Measurements from ENCODE around the gene JUNB.
"Not testable (repeated sequence)": the region's sequence is repeated elsewhere in the genome, so short reads cannot be mapped to it uniquely, and the experiment has no call there.

JUNB gene

DNA sequence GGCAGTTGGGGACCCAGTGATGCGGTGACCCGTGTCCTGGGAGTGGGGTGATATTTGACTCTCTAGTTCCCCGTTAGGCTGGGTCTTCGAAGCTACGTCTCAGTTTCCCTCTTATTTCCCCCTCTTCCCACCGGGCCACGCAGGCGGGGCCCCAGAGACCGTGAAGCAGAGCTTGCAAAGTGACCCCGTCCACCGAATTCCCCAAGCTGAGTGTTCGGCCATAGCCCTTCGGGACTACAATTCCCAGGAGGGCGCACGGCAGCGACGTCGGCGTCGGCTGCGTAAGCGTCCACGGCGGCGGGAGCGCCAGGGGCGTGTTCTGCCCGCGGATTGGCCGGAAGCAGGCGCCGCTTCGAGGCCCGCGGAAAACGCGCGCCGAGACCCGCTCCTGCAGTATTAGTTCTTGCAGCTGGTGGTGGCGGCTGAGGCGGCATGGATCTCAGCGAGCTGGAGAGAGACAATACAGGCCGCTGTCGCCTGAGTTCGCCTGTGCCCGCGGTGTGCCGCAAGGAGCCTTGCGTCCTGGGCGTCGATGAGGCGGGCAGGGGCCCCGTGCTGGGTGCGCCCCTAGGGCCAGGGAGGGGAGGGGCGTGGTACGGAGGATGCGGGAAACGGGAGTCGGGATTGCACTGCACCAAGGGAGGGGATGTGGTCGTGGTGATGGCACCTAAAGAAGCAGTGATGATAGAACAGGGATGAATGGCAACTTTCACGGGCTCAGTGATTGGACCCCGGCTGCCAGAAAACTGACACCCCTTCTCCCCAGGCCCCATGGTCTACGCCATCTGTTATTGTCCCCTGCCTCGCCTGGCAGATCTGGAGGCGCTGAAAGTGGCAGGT is 15.2 kb downstream of the JUNB start, which contains the start of gene RNASEH2A:
Gene RNASEH2A (plus strand): TSS at position 343 of the 840 bp plus-strand sequence. CDS start 90 bp downstream, at position 433.
- ATAC-seq, result peak; percentile 92 to 93

DNA sequence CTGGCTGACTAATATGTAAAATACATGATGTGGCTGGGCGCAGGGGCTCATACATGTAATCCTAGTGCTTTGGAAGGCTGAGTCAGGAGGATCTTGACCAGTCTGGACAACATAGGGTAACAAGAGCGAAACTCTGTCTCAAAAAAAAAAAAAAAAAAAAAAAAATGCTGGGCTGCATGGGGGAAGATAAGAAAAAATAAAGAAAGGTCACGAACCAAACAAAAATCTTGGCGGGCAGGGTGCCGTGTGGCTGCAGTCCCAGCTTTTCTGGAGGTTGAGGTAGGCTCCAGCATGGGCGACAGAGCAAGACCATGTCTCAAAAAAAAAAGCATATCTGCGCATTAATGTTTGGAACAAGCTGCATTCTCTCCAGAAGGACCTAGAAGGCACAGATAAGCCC is 23.8 kb downstream of the JUNB start:
- ATAC-seq, result no peak

DNA sequence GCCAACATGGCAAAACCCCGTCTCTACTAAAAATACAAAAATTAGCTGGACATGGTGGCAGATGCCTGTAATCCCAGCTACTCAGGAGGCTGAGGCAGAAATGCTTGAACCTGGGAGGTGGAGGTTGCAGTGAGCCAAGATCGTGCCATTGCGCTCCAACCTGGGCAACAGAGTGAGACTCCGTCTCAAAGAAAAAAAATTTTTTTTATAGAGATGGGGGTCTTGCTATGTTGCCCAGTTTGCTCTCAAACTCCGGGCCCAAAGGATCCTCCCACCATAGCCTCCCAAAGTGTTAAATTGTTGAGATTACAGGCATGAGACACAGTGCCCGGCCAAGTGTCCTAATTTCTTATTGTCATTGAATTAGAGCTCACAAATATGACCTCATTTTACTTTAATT is 25.9 kb downstream of the JUNB start:
- ATAC-seq, result not testable (repeated sequence)

DNA sequence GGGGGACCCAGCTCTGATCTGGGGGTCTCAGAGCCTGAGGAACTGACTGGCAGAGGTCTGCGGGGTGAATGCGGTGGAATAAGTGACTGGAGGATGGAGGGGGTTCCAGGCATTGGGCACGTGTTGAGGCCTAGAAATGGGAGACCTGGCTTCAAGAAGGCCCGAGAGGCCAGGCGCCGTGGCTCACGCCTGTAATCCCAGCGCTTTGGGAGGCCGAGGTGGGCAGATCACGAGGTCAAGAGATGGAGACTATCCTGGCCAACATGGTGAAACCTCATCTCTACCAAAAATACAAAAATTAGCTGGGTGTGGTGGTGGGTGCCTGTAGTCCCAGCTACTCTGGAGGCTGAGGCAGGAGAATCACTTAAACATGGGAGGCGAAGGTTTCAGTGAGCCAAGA is 26.5 kb downstream of the JUNB start:
- ATAC-seq, result not testable (repeated sequence)

DNA sequence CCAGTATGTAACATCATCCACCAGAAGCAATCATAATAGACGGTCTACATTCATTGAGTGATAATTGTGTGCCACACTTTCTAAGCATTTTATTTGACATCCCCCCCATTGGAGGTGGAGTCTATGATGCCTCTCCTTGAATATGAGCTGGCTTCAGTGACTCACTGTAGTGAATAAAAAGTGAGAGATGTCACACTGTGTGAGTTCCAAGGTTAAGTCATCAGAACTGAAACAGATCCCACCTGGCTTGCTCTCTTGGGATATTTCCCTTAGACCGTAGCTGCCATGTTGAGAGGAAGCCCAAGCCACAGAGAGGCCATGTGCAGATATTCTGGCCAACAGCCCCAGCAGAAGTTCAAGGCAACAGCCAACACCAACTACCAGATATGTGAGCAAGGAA is 30.5 kb downstream of the JUNB start:
- ATAC-seq, result peak in 1 of 2 donors; percentile 48

DNA sequence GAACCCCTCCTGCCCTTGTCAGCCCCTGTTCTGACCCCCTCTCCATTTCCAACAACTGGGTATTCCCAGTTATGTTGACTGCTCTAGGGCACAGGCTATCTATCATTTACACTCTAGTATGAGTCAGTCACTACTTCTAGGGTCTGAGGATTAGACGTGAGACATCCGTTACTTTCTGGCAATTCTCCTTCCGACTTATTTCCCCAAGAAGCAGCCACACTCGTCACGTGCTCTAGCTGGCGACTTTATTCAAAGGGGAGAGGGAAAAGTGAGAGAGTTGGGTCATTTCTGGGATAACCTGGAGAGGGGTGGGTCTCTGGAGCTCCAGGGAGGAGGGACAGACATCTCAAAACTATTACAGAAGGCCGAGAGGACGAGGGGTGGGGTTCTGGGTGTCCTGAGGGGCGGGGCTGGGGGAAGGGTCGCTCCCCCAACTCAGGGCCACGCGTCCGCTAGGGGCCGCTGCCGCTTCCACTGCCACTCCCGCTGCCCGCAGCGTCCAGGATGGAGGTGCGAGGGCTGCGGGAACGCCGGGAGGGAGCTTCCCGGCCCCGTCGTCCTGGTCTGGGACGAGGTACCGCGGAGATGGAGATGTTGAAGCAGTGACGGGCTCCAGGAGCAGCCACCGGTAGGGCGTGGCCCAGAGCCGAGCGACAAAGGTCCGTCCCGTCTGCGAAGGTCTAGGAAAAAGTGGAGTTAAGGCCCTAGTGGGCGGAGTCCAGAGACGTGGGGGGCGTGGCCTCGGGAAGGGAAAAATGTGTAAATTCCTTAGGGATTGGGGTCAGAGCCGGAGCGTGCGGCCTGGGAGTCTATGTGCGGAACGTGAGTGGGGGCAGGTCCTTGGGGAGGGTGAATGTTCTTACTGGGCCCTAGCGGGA is 34.2 kb downstream of the JUNB start:
- ATAC-seq, result no peak

DNA sequence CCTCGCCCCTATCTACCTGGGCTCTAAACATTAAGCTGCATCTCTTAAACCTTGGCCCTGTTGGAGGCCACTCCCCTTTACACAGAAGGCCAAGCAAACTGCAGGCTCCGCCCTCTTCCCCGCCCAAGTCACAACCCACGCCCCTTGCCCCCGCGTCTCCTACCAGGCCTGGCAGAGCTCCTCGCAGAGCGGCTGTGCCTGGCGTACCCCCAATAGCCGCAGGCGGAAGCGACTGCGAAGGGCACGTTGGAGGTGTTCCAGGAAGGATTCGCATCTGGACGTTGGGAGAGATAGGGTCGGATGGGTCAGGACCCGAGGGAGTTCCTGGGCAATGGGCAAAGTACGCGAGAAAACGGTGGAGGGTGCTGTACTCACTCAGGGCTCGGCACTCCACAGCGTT is 37.2 kb downstream of the JUNB start:
- ATAC-seq, result peak in 1 of 2 donors; percentile 48

DNA sequence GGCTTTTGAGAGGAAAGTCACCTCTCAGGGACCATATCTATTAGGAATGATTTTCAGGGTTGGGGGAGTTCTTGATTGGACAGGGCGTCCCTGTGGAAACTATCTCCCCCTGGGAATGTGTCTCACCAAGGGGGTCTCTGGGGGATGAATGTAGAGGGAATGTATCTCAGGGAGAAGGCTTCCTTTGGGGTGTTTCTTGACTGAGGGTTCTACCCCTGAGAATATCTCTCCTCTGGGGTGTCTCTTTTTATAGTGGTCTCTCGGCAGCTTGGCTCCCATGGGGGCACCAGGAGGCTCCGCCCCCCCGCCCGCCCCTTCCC is 42.1 kb downstream of the JUNB start:
- ATAC-seq, result no peak

DNA sequence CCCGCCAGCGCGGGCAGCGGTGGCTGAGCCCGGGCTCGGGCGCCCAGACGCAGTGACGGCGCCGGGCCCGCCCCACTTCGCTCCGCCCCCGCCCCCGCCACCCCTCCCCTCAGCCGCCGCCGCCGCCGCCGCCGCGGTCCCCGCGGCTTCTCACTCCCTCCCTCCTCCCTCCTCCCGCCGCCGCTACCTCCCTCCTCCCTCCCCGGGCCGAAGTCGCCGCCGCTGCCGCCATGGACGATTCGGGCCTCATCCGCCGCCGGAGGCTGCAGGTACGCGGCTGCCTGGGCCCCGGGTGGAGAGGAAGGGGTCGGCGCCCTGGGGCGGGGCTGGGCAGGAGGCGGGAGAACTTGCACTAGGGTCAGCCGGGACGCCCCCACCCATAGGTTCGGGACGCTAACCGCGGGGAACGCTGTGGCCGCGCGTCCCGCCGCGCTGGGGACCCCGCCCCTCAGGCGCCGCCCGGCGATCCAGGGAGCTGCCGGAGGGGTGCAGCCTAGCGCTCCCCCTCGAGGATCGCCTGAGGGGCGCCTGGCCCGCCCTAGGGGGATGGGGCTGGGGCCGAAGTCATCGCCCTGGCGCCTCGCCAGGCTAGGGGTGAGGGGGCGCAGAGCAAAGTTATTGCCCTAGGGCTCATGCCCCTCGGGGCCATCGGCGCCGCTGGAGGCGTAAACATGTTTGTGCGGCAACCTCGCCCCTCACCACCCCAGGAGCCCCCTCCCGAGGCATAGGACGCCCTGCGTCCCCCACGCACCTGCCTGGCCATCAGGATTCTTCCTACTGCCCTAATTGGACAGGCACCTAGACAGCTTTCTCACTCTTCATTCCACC is 42.7 kb downstream of the JUNB start:
- peak in 1 of 2 donors; percentile 28 for ATAC-seq

DNA sequence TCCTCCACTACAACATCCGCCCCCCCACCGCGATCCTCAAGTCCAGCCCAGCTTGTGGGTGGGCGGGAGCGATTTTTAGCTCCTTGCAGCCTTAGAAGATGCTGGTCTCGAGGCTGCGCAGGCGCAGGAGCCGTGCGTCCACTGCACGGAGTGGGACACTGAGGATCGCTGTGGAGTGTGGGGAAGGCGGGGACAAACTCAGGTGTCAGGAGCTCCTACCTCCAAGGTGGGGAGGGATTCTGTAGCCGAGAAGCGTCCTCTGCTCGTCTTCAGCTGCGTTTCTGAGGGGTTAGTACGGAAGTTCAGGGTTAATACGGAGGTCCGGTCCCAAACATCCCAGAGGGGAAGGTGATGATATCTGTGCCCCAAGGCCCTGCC is 43.3 kb downstream of the JUNB start, which contains the start of gene RTBDN:
Gene RTBDN (minus strand): TSS at position 14 of the 378 bp plus-strand sequence. CDS start 4,600 bp downstream, outside the sequence.
- no peak for ATAC-seq

DNA sequence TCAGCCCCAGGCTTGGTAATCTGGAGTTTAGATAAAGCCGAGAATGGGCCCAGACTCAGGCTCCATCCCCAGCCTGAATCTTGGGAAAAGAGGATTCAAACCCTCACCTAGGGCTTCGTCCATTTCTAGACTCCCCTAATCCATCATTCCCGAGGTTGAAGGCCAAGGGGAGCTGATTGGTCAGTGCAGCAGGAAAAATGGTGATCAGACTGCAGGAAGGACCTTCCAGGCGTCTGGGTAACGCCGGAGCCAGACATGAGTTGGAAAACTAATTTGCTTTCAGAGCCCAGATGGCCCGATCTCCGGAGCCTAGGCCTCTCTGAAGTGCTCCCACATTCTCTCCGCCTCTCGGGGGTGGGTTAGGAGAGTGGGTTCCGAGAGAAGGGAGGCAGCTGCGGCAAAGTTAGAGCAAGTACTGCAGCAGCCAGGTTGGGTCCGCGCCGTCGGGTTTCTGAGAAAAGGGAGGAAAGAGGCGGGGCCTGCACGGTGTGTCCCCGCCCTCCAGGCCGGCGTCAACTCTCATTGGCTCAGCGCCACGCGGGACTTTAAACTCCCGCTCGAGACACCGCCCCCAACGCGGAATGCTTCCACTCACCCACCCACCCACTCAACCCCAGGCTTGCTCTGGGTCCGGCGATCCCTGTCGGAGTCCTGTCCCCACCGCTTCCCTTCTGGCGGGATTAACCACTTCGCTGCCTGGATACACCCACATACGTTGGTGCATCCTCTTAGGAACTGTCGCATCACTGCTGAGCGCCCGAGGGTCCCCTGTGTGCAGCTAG is 43.9 kb downstream of the JUNB start:
- no peak for ATAC-seq

DNA sequence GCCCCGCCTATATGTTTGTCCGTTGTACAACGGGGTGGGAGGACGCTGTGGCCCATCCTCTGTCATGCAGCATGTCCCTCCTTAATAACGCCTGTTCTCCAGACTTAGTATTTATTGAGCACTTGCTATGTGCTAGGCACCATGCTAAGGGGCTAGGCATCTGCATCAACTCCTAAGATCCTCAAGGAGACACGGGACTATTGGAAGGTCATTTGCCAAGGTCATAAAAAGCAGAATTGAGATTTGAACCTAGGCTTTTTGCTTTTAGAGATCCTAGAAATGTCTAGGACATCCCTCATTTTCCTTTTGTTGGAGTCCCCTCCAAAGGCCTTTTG is 45.2 kb downstream of the JUNB start:
- no peak for ATAC-seq

DNA sequence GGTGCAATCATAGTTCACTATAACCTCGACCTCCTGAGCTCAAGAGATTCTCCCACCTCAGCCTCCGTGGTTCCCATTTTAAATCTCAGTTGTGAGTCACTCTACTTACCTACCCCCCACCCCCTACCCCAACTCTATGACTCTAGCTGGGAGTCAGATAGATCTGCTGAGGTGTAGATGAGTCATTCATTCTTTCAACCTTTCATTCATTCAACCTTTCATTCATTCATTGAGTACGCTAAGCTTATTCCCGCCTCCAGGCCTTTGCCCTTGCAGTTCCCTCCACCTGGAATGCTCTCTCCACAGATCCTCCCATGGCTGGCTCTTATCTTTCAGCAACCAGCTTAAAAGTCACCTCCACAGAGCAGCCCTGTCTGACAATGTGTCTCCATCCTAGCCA is 45.9 kb downstream of the JUNB start:
- ATAC-seq, result peak in 1 of 2 donors; percentile 34

DNA sequence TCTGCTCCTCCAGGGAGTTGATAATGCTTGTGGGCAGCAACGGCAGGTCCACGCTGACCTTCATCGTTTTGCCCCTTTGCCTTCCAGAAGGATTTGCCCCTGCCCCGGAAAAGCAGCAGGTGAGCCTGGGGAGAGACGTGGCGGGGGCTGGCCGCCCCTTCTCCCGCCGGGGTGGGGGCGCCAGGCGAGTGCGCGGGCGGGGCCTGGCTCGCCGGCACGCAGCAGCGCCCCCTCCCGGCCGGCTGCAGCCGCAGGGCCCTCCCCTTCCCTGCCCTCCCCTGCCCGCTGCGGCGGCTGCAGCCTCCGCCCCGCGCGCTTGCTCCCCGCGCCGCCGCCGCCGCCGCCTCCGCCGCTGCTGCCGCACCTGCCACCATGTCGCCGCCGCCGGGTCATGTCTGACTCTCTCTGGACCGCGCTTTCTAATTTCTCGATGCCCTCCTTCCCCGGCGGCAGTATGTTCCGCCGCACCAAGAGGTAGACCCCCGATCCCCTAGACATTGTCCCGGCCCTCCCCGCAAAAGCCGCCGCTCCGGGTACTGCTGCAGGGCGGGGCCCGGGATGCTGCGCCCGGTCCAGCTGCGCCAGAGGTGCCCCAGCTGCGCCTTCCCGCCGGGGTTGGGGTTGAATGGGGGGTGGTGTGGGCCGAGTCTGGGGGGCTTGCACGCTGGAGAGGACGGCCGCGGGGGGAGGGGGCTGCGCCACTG is 47.0 kb downstream of the JUNB start, which contains the start of gene MAST1:
Gene MAST1 (plus strand): TSS at position 334 of the 704 bp plus-strand sequence. CDS start 58 bp downstream, at position 392.
- ATAC-seq, result peak; percentile 55 to 58

DNA sequence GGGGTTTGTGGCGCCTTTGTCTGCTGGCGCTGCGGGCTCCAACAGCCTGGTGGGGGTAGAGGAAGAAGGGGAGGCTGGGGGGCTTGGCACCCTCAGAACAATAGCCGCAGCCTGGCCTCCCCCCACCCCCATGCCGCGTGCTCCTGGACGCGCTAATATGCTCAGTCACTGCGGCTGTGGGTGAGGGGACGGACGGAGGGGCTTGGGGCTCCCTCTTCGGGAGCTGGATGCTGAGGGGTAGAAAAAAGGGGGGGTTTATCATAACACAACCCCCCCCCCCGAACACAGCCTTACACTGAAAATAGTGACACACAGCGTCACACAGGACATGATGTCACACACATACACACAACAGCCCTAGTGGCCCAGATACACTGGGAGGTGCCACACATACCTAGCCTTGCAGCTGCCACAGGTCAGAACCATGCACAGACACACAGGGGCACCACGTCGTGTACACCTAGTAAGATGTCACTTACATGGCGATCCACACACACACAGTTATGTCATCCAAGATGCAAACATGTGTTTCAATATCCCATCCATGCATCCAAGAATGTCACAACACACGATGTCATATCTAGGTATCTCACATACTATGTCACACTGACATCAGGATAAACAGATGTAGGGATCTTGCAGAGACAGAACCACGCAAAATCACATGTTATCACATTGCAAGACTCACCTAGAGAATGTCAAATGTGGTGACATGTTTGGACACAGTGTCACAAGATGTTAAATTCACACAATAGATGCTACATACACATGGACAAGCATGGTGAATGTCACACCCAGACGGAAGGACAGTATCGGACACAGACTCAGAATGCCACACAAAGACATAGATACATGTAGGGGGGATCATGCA is 47.8 kb downstream of the JUNB start:
- ATAC-seq, result peak; percentile 52 to 58

DNA sequence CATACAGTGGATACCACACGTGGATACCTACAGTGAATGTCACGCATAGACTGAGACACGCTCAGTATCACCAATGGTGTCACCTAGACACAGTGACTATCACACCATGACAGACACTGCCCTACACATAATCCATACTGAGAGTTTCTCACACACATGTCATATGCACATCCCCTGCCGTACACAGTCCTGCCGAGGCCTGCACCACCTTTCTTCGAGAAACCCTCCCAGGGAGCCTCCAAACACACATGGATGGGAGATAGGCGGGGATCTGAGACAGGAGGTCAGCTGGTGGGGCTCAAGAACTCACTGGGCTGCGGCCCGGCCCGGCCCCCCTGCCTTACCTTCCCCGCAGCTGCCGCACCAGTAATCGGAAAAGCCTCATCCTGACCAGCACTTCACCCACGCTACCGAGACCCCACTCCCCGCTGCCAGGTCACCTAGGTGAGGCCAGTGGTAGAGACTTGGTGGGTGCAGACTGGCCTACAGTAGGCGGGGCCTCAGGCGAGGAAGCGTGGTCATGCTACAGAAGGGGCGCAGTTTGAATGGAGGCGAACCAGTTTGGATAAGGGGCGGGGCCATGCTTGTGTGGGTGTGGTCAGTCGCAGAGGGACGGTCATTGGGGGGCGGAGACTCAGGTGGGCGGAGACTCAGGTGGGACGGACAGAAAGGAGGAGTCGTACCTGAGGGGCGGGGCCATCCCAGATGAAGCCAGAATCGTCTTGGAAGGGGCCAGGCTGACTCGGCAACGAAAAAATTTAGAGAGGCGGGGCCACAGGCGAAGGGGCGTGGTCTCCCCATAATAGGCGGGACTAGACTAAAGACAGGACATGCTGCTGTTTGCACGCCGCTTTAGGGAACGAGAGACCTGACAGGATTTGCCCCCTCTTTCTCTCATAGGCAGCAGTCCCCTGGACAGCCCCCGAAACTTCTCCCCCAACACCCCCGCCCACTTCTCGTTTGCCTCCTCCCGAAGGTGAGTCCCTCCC is 49.1 kb downstream of the JUNB start:
- no peak for ATAC-seq

DNA sequence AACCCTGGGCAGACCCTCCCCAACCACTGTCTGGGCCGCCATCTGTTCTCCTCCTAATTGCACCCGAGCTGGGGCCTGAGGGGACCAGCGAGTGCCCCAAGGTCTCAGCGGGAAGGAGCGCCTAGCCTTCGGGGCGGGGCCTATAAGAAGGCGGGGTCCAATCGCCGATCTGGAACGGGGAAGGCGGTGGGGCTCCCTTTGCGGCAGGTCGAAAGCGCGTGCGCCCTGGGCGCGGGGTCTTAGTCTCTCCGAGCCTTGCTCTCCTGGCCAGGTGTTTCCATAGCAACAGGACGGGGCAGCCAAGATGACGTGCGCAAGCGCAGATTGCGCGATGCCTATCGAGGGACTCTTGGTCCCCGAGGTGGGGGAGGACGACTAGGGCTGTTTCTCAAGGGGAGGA is 49.8 kb downstream of the JUNB start:
- no peak for ATAC-seq

DNA sequence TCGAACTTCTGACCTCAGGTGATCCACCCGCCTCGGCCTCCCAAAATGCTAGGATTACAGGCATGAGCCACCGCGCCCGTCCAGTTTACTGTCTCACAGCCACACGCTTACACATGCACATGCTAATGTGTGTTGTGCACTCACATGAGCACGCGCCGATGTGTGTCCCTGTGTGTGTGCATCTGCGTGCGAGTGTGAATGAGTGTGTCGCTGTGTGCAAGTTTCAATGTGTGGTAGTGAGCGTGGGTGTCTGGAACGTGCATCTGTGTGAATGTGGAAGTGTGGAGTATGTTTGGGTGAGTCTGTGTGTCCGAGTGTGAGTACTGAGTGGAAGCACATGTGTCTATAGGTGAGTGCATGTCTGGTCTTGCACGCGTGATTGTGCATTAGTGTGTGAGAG is 51.2 kb downstream of the JUNB start:
- no peak for ATAC-seq

All from activated CD4-positive, CD25-positive, alpha-beta regulatory T cell treated with anti-CD3 and anti-CD28 coated beads, Interleukin-2, amount 50 U/mL, for 24 hours (primary cell).